Measurements from ENCODE around the gene ATAD1.

- TF ChIP-seq CTCF (IDR thresholded peaks at IDR 0.05) (no peak), POLR2A (IDR thresholded peaks at IDR 0.05) (no peak)
Observed at GRCh38 chr10:87846023-87846422, 28.0 kb upstream of the ATAD1 start.
